ENCODE data around the gene ANKRD31. TPM values are rescaled to one million over a fixed set of nuclear protein-coding genes. Genes with fewer than 3 reads are reported as not detected.

The ANKRD31 gene
- total RNA-seq, 1 experiment from 2014 or later, result 0.26 TPM

- no peak for ATAC-seq
- H3K4me3 ChIP-seq (ENCODE audit: low read length), result no peak overlapping the region
- no peak for TF ChIP-seq CTCF (conservative IDR thresholded peaks at IDR 0.05; ENCODE audit: low read depth, low read length)
- no peak for TF ChIP-seq EZH2phosphoT487 (IDR thresholded peaks at IDR 0.05; ENCODE audit: borderline replicate concordance, low read length)
- no peak for TF ChIP-seq EZH2 (IDR thresholded peaks at IDR 0.05; ENCODE audit: low read length, unreplicated experiment)
- H3K79me2 ChIP-seq (ENCODE audit: low read length), result no peaks in the 10 kb centered on the region
- H3K4me2 ChIP-seq (ENCODE audit: low read length), result no peak overlapping the region
- no peaks in the 10 kb centered on the region for H3K9me3 ChIP-seq (ENCODE audit: low read length)
- H3K9me2 ChIP-seq (replicated peaks; ENCODE audit: low read length), result no peaks in the 10 kb centered on the region
- no peaks in the 10 kb centered on the region for H4K20me1 ChIP-seq (ENCODE audit: low read length)
- no peaks in the 10 kb centered on the region for H3K27me3 ChIP-seq (ENCODE audit: low read length)
- POLR2A ChIA-PET (ENCODE audit: unreplicated experiment), result no interaction called here
- no peak overlapping the region for H3K9ac ChIP-seq (ENCODE audit: low read length)
- no peak overlapping the region for H2AFZ ChIP-seq (ENCODE audit: low read length)
- H3F3A ChIP-seq (ENCODE audit: low read length, unreplicated experiment), result no peaks in the 10 kb centered on the region
- peaks cover 2% of the 10 kb centered on the region; the same call in 1 of the 2 replicates for H3K4me1 ChIP-seq (ENCODE audit: insufficient read depth, low read length)
- no peaks in the 10 kb centered on the region for H3K36me3 ChIP-seq (ENCODE audit: low read depth, low read length)
- DNase-seq, result no peak
- CTCF ChIA-PET, result no interaction called here
- intact Hi-C loops (cut with micrococcal nuclease), result no loop called here
- H3K27ac ChIP-seq (ENCODE audit: low read length), result no peak overlapping the region
- BruUV-seq (replicated peaks), result no TSS peak
Observed at GRCh38 chr5:75148051-75148450, 88.6 kb downstream of the ANKRD31 start.

GRCh38 chr5:75142566-75143136, 94.0 kb downstream of the ANKRD31 start:
- Histone ChIP-seq H3K4me1 (ENCODE audit: insufficient read depth, low read length) (no peaks in the 10 kb centered on the region), H3F3A (ENCODE audit: low read length, unreplicated experiment) (no peaks in the 10 kb centered on the region), H4K20me1 (ENCODE audit: low read length) (no peaks in the 10 kb centered on the region), H3K9me3 (ENCODE audit: low read length) (no peaks in the 10 kb centered on the region), H3K9ac (ENCODE audit: low read length) (no peak overlapping the region), H3K27me3 (ENCODE audit: low read length) (no peaks in the 10 kb centered on the region), H3K9me2 (replicated peaks; ENCODE audit: low read length) (no peaks in the 10 kb centered on the region), H3K27ac (ENCODE audit: low read length) (no peak overlapping the region), H3K36me3 (ENCODE audit: low read depth, low read length) (no peaks in the 10 kb centered on the region), H3K79me2 (ENCODE audit: low read length) (no peaks in the 10 kb centered on the region), H2AFZ (ENCODE audit: low read length) (no peak overlapping the region), H3K4me3 (ENCODE audit: low read length) (no peak overlapping the region), H3K4me2 (ENCODE audit: low read length) (no peak overlapping the region)
- CTCF ChIA-PET, result no interaction called here
- POLR2A ChIA-PET (ENCODE audit: unreplicated experiment), result no interaction called here
- TF ChIP-seq EZH2 (IDR thresholded peaks at IDR 0.05; ENCODE audit: low read length, unreplicated experiment), result no peak
- no peak for TF ChIP-seq EZH2phosphoT487 (IDR thresholded peaks at IDR 0.05; ENCODE audit: borderline replicate concordance, low read length)
- no peak for TF ChIP-seq CTCF (conservative IDR thresholded peaks at IDR 0.05; ENCODE audit: low read depth, low read length)
- DNase-seq (no peak), ATAC-seq (no peak)
- intact Hi-C loops (cut with micrococcal nuclease), result no loop called here
- no TSS peak for BruUV-seq (replicated peaks)

GRCh38 chr5:75140277-75140676, 96.4 kb downstream of the ANKRD31 start:
- no peaks in the 10 kb centered on the region for H3F3A ChIP-seq (ENCODE audit: low read length, unreplicated experiment)
- no TSS peak for BruUV-seq (replicated peaks)
- H3K79me2 ChIP-seq (ENCODE audit: low read length), result no peaks in the 10 kb centered on the region
- no peaks in the 10 kb centered on the region for H3K36me3 ChIP-seq (ENCODE audit: low read depth, low read length)
- H2AFZ ChIP-seq (ENCODE audit: low read length), result no peak overlapping the region
- ChIA-PET CTCF (no interaction called here), POLR2A (ENCODE audit: unreplicated experiment) (no interaction called here)
- no peak overlapping the region for H3K4me2 ChIP-seq (ENCODE audit: low read length)
- H3K9me2 ChIP-seq (replicated peaks; ENCODE audit: low read length), result no peaks in the 10 kb centered on the region
- H3K9ac ChIP-seq (ENCODE audit: low read length), result no peak overlapping the region
- H3K4me3 ChIP-seq (ENCODE audit: low read length), result no peak overlapping the region
- TF ChIP-seq CTCF (conservative IDR thresholded peaks at IDR 0.05; ENCODE audit: low read depth, low read length) (no peak), EZH2 (IDR thresholded peaks at IDR 0.05; ENCODE audit: low read length, unreplicated experiment) (no peak), EZH2phosphoT487 (IDR thresholded peaks at IDR 0.05; ENCODE audit: borderline replicate concordance, low read length) (no peak)
- H3K27me3 ChIP-seq (ENCODE audit: low read length), result no peaks in the 10 kb centered on the region
- H3K4me1 ChIP-seq (ENCODE audit: insufficient read depth, low read length), result no peaks in the 10 kb centered on the region
- no peaks in the 10 kb centered on the region for H4K20me1 ChIP-seq (ENCODE audit: low read length)
- no peak overlapping the region for H3K27ac ChIP-seq (ENCODE audit: low read length)
- DNase-seq, result no peak
- H3K9me3 ChIP-seq (ENCODE audit: low read length), result no peaks in the 10 kb centered on the region
- ATAC-seq, result no peak
- intact Hi-C loops (cut with micrococcal nuclease), result no loop called here

Measured in PC-3 (cell line).